8988T (cell line): ENCODE data around the gene DOCK4.

ENCODE experiments used
- DNase-seq: peaks from one replicate; pipeline ENCODE4 v3.0.0; 2011

Gene DOCK4

DNA sequence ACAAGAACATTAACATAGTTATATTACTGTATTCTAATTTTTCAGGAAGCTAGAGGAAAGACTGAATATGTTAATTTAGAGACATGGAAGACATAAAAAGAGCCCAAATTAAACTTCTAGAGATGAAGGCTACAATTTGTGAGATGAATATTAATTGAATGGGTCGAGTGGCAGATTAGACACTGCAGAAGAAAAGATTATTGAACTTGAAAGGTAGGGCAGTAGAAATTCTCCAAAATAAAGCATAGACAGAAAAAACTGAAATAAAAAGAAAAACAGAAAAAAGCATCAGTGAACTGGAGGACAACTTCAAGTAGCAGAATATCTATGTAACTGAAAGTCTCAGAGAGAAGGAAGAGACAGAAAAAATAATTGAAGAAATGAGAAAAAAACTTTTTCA, 369.6 kb downstream of the DOCK4 start:
- no peak for DNase-seq

DNA sequence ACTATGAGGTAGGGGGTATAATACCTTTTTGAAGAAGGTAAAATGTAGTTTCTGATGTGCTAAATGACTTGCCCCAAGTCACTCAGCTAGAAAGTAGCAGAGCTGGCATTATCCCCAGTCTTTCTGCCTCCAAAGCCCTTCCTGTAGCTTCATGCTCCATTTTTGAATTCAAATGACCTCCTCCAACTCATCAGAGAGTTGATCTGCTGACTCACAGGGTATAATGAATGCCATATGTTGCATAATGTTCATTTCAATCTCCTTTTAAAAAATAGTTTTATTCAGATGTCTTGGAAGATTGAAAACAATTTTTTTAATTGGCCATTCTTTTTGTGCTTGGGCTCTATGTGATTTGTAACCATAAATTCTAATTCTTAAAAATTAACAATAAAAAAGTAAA, 371.1 kb downstream of the DOCK4 start:
- DNase-seq, result no peak

DNA sequence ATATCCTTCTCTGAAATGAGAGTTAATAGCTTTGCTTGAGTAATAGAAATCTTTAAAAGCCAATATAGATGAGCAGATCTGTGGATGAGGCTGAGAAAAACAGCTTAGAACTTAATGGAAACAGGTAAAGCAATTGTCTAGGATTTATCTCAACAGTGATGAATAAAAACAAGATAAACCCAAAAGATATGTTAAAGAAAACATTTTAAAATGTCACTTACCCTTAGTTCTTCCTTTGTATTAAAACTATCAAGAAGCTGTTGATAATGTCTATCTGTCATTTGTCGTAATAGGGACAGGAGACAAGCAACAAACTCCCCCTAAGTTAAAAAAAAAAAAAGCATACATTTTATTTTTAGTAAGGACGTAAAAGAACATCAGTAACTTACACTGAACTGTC, 371.8 kb downstream of the DOCK4 start:
- no peak for DNase-seq

DNA sequence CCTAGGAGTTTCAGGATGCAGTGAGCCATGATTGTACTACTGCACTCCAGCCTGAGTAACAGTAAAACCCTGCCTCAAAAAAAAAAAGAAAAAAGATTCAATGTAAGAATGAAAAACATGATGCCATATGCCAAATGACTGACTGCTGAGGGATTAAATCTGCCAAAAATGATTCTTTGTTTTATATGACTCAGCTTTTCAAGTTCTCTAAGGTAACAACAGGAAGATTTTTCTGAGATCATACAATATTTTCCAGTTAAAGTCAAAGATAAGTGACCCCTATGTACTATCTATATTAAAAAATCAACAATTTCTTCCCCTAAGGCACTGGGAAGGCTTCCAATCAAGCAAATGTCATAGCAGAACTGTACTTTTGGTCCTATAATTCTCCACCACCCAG, 372.7 kb downstream of the DOCK4 start:
- no peak for DNase-seq

DNA sequence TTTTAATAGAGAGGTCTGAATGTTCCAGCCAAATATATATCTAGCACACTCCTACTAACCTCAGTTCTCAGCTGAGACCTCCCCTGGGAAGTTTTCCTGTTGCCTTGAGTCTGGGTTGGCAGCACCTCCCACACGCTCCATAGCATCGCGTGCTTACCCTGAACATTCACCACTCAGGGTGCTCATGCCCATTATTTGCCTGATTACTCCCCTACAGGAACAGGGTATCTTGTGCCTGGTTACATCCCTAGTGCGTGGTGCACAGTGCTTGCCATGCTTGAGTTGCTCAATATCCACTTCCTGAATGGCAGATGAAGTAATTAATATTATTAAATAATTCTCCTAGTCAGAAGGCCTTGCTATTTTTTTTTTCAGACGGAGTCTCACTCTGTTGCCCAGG, 374.0 kb downstream of the DOCK4 start:
- no peak for DNase-seq

DNA sequence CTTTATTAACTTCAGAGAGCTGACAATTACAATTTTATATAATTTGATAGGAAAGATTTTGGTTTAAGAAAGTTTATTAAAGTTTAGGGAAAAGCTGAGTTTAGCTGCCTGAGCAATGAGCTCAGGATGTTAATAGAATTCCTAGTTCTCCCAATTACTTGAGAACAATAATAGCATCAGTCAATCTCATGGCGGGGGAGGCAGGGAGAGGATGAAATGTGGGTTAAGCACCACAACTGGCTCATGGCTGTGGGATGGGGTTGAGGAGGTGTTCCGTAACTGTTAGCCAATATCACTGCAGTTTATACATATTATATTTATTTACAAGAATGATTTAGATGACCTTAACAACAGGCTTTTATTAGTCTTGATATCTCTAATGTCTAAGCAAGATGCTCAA, 377.0 kb downstream of the DOCK4 start:
- DNase-seq, result no peak

DNA sequence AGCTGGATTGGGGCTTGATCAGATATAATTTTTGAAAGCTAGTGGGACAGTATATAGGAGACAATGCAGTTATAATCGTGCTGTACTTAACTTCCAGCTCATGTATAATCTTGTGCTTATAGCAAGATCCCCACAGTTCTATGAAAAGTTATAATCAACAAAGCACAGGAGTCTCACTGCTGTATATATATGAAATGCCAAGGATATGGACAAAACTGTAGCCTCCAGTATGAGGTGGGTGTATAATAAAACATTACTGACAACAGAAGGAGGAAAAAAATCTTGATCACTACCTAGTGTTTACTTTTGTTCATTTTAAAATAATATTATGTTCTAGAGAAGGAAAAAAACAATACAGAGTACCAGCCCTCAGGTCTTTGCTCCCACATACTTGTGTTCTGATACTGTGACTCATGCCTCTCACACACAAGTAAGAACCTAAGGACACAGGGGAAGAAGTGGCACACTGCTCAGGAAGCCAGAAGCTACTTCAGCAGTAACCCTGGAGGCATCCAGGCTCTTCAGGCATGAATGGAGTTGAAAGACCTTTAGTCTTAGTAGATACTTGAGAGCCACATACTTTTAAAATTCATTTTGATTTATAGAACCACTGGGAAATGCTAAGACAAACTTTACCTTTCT, 378.2 kb downstream of the DOCK4 start:
- no peak for DNase-seq

DNA sequence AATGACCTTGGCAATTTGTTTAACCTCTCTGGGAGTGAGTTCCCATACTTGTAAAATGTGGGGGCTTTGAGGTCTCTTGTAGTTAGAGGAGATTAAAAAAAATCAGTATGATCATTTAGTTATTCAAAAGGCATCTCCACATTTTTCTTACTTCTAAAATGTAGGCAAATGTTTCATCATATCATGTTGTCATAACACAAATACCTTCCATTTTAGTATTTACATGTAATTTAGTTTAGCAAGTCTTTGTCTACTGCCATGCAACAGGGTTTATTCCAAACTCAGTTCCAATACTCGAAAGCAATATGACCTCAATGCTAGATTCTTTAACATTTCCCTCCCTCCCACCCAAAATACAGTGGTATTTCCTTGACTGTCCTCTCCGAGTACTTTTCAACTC, 381.2 kb downstream of the DOCK4 start:
- DNase-seq, result no peak

DNA sequence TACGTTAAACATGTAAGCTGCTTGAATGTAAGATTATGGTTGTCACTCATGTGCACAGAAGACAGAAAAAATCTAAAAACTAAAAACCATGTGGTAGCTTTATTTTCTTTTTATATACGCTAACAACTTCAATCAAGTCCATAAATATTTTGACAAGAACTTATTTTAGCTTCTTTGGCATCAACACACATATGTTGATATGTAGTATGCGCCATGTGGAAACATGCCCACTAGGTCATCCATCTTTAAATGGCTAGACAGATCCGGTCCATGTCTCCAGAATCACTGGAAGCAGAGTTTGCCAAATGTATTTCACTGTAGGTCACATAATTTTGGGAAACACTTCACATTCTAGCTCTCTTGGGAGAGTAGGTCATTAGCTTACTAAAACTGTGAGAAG, 382.4 kb downstream of the DOCK4 start:
- DNase-seq, result no peak

DNA sequence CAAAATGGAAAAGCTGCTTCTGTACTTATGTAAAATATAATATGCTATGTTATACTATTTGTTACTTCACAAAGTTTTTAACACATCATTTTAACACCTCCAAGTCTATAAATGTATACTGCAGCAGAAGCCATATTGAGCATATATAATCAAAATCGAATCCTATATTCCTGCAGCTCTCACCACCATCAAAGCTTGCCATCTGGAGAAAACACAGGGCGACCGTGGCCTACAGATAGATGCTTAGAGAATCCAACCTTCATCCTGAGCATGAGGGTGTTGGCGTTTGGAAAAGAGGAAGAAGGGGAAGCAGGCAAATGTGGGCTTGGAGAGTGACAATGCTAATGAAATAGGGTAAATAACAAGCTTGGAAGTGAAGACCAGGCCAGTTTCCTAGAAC, 385.2 kb downstream of the DOCK4 start:
- no peak for DNase-seq

DNA sequence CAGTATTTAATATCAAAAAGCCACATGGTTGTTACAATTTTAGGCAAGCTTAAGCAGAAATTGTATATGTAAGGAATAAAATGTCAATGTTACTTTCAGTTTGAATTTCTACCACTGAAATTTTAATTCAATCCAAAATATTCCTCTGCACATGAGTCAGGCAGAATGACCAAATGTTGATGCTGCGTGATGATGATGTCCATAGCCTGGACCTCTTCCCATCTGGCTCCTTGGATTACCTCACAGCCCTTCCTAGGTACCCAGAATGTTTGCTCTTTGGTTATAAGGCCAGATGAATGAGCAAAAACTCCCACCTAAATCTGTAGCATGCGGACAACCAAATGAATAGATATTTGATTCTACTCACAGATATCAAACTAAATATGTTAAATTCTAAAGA, 385.6 kb downstream of the DOCK4 start:
- DNase-seq, result no peak

DNA sequence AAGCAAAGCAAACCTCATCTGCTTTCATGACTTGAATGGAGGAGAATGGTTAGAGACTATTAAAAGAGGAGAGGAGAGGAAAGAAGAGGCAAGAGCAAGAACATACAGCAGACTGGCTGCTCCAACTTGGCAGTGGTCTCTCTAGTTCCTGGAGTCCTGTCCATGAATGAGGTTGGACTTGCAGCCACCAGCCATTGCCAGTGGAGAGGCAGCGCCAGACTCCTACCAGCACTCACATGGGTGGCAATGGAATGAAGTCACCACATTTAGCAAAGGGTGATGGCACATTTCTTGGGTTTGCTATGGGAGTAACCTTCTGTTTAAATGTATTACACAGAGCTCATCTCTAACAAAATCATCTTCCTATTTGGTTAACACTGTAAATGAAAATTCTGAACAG, 386.1 kb downstream of the DOCK4 start:
- DNase-seq, result no peak

DNA sequence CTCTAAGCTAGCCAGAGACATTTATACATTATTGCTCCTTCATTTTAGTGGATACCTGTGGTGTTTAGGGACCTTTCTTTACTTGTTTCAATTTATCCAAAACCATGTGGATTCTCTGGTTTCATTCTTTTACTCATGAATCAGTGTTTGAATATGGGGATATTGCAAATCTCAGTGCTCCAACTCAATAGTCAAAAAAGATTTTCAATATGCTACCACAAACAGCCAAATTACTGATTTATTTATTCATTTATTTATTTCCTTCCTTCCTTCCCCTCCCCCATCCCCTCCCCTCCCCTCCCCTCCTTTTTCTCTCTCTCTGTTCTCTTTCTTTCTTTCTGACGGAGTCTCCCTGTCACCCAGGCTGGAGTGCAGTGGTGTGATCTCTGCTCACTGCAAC, 390.8 kb downstream of the DOCK4 start:
- no peak for DNase-seq

DNA sequence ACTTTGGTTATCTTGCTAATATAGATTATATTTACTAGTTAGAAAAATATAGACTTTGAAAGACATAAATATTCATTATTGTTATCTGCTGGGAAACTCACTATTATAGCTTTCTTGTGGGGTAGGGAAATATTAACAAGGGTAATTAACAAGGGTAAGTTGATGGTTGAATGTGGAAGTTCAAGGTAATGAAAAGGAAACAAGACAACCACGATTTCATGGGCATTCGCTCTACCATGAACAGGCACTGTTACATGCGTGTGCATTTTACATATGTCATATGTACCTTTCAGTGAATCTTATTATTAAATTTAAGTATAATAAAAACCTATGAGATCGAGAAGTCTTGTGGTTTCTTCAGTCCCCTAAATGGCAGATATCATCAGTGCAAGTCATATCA, 392.9 kb downstream of the DOCK4 start:
- no peak for DNase-seq

DNA sequence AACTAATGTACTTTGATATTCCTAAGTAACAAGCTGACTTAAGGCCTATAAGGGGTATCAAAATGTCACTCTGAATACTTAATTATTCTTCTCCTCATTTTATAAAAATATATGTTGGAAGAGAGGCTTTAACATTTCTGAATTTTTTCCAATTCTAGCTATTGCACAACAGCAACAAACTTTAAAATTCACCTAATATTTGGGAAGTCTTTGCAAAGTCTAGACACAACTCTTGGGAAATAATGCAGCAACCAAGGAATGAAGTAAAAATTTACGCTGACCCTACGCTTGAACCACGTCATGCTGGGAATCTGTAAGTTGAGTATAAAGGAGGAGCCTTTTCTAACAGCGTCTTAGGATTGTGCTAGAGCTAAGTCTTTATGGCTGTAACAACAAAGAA, 400.0 kb downstream of the DOCK4 start:
- no peak for DNase-seq

DNA sequence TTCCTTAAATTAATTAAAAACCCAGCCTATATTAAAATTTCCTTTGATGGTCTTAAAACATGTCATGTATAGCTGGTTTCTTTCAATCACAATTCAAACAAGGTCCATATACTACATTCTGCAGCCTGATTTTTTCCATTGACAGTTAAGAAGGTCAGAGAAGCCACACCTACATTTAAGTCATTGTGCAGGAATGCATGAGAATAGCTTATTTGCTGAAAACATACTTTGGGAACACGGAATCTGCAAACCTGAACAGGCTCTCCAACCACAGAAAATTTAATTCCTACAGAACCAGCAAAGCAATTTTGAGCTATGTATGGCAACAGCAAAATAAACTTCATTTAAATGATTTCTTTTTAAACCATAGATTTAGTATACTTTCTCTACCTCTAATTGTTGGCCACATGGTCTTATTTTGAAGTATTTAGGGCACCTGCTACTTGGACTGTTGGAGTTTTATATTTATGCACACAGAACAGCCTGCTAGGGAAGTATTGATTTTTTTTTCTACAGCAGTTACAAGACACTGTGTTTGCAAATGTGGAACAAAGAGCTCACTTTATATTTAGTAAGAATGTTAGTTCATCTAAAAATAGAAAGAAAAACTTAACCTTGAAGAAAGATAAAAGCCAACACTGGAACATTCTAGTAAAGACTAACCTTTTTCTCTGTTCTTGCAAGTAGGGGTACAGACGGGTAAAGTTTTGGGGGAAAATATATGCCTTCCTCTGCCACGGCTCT, 403.0 kb downstream of the DOCK4 start:
- DNase-seq, result no peak

DNA sequence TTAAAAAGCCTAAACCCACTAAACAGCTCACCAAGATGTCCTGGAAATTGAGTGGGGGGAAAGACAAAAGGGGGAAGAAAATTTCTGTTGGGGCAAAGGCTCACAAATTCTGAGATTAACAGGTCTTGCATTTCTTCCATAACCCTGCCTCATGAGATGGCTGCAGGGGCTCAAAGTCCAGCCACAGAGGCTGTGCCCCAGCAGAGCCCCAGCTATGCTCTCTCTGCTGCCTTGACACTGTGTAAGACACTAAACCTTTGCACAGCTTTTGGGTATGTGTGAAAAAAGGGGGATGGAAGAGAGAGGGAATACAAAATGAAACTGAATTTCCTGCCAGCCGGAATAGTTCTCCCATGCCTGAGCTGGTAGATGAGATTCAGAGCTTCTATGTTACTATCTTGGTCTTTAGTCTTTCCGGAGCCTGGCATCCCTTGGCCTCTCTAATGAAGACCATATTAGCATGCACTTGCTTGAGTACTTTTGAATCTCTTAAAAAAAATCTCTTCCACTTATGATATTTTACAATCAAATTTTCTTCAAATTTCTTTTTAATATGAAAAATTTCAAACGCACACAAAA, 403.9 kb downstream of the DOCK4 start:
- DNase-seq, result no peak

DNA sequence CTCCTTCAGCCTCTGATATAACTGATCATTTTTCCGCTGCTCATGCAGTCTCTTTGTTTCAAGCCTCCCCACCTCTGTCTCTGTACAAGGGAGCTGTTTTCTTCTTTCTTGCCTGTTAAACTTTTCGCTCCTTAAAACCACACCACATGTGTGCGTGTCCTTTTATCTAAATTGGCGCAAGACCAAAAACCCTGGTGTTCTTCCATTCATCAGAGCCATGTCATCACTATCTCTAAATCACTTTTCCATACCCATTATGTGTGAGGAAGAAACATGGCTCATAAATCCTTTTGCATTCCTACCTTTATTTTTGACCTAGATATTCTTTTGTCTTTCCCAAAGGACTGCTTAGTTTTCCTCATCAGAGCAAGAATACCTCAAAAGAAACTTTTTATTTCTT, 404.9 kb downstream of the DOCK4 start:
- DNase-seq, result no peak

DNA sequence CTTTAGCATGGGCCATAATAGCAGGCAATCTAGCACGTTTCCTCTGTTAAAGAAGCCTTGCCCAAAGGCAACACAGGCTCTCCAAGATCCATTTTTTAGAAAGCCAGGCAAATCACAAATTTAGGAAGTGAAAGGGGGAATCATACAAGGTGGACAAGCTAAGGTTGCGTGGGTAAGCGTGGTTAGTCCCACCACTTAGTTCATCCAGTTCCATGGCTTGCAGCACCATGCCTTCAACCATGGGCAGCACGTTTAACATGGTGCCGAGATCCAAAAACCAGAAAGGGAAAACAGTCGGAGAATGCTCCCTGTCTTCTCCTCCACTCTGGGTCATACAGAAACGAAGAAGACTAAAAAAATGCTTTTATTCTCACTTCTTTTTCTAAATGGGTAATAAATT, 409.5 kb downstream of the DOCK4 start:
- no peak for DNase-seq

DNA sequence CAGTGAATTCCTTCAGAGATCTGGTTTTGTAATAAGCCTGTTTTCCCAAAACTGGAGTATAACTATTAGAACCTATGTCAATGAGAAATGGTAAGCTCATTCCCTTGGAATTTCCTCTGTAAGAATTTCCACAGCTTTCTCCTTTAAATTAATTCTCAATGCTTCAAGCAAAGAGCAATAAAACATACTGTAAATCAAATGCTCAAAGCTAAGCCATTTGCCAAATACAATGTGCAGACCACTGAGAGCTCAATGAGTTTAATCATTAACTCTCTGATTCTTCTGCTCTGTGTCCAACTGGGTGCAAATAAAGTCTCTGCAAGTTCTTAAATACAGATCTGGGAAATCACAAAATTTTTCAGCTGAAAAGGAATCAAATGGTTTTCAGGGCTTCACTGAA, 416.3 kb downstream of the DOCK4 start:
- DNase-seq, result no peak

DNA sequence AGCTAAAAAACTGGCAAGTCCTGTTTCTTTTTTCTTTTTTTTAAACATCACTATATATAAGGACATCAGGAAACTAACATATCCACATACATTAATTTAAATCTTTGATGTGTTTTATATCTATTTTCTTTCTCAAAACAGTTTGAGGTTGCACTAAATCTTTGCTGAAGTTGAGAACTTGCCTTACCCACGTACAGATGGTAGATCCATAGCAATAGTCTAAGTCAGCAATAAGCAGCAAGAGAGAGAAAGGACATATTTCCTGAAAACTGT, 417.2 kb downstream of the DOCK4 start:
- DNase-seq, result no peak

DNA sequence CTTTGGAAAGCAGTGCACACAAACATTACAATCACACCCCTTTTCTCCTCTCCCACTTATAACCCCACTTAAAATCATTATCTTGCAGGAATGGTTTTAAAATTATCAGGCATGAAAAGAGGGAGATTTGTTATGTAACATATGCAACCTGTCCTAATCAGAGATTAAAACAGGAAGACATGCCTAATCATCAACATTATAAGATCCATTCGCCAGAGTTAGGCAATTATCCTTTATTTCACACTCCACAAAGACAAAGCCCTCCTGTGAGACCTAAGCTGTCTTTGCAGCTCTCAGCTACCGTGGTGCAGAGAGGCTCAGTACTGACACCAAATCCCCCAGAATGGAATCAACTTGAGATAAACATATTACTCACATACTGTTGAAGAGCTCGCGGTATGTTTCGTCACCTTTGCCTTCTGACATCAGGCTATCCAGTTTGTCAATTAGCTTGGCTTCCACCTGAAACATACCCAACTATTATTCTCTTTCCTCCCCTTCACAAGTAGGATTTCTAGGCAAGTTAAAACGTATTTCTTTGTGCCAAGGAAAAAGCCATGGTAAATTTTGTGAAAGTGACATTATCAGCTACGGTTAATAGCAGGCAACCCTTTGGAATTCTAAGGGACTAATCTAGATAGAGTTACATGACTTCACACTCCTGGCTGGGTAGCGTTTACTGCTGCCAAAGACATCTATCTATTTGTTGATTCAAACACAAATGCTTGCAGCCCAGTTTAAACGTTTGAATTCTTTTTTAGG, 417.7 kb downstream of the DOCK4 start:
- DNase-seq, result no peak

DNA sequence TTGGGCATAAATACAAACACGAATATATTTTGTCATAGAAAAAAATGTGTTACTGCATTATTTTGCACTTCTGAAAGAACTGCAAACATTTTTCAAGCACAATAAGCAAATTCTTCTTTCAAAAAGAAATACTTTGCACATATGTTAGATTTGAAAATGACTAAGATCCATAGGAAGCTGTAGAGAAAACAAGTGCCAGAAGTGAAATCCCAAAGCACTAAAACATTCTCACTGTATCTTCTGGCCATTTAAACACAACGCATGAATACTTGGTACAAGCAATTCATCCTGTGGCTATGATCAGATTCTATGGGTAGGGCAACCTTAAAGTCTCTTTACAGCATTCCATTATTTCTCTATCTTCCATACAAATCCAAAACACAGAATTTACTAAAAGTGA, 418.5 kb downstream of the DOCK4 start:
- no peak for DNase-seq

DNA sequence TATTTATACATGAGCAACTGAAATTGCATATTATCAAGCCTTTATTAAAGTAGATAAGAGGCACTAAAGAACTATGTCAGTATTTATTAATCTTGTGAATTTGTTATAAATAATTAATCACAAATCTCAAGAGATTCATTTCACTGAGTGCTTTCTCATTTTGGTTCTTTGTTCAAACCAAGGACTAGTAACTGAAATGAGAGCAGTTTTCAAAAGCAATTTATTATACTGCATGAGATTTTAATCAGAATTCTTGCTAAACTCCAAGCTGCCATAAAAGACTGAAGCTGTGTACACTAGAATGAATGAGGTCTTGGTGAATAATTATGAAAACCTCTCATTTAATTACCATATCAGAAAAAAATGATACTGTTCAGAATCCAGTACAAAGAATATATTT, 419.1 kb downstream of the DOCK4 start:
- DNase-seq, result no peak
